ENCODE results near the gene RUNX2. TPM values are rescaled to one million over a fixed set of nuclear protein-coding genes. Genes with fewer than 3 reads are reported as not detected.

Gene RUNX2
- total RNA-seq, 1 experiment from 2014 or later = 3.8 TPM

- ChIA-PET POLR2A (ENCODE audit: unreplicated experiment) (interaction anchor here (0.6 kb wide), 1 partner anchor 175 kb away, joined by 3 read pairs; no protein-coding TSS in a partner anchor), CTCF (no interaction called here)
- no peak overlapping the region for H3K4me3 ChIP-seq (ENCODE audit: low read length)
- H3K27ac ChIP-seq (ENCODE audit: low read length) = no peak overlapping the region
- no peaks in the 10 kb centered on the region for H3K9me3 ChIP-seq (ENCODE audit: low read length)
- TF ChIP-seq CTCF (conservative IDR thresholded peaks at IDR 0.05; ENCODE audit: low read depth, low read length) = no peak
- TF ChIP-seq EZH2 (IDR thresholded peaks at IDR 0.05; ENCODE audit: low read length, unreplicated experiment) = no peak
- TF ChIP-seq EZH2phosphoT487 (IDR thresholded peaks at IDR 0.05; ENCODE audit: borderline replicate concordance, low read length) = no peak
- no peaks in the 10 kb centered on the region for H3F3A ChIP-seq (ENCODE audit: low read length, unreplicated experiment)
- no TSS peak for BruUV-seq (replicated peaks)
- ATAC-seq (no peak), DNase-seq (no peak)
- H3K27me3 ChIP-seq (ENCODE audit: low read length) = no peaks in the 10 kb centered on the region
- intact Hi-C loops (cut with micrococcal nuclease) = loop anchor here (5.0 to 10.0 kb wide), 2 partner anchors 72 to 95 kb away; no protein-coding TSS in a partner anchor
- no peaks in the 10 kb centered on the region for H4K20me1 ChIP-seq (ENCODE audit: low read length)
- no peak overlapping the region for H2AFZ ChIP-seq (ENCODE audit: low read length)
- H3K36me3 ChIP-seq (ENCODE audit: low read depth, low read length) = peaks cover 24% of the 10 kb centered on the region
- 0 out of 2 replicates have a peak, but pooled peaks cover 4% of the 10 kb centered on the region for H3K79me2 ChIP-seq (ENCODE audit: low read length)
- no peaks in the 10 kb centered on the region for H3K9me2 ChIP-seq (replicated peaks; ENCODE audit: low read length)
- no peak overlapping the region for H3K9ac ChIP-seq (ENCODE audit: low read length)
- peaks cover 34% of the 10 kb centered on the region for H3K4me1 ChIP-seq (ENCODE audit: insufficient read depth, low read length)
- H3K4me2 ChIP-seq (ENCODE audit: low read length) = no peak overlapping the region
Observed at GRCh38 chr6:45509426-45509825, 181.3 kb downstream of the RUNX2 start.

GRCh38 chr6:45512717-45513116, 184.6 kb downstream of the RUNX2 start:
- Histone ChIP-seq H3K36me3 (ENCODE audit: low read depth, low read length) (peaks cover 22% of the 10 kb centered on the region), H3K9me2 (replicated peaks; ENCODE audit: low read length) (no peaks in the 10 kb centered on the region), H3F3A (ENCODE audit: low read length, unreplicated experiment) (no peaks in the 10 kb centered on the region), H3K4me1 (ENCODE audit: insufficient read depth, low read length) (peaks cover 3% of the 10 kb centered on the region), H4K20me1 (ENCODE audit: low read length) (no peaks in the 10 kb centered on the region), H3K27ac (ENCODE audit: low read length) (no peak overlapping the region), H2AFZ (ENCODE audit: low read length) (no peak overlapping the region), H3K79me2 (ENCODE audit: low read length) (no peaks in the 10 kb centered on the region), H3K27me3 (ENCODE audit: low read length) (no peaks in the 10 kb centered on the region), H3K4me2 (ENCODE audit: low read length) (no peak overlapping the region), H3K9ac (ENCODE audit: low read length) (no peak overlapping the region), H3K9me3 (ENCODE audit: low read length) (no peaks in the 10 kb centered on the region), H3K4me3 (ENCODE audit: low read length) (no peak overlapping the region)
- CTCF ChIA-PET = no interaction called here
- intact Hi-C loops (cut with micrococcal nuclease) = no loop called here
- TF ChIP-seq EZH2 (IDR thresholded peaks at IDR 0.05; ENCODE audit: low read length, unreplicated experiment) (no peak), EZH2phosphoT487 (IDR thresholded peaks at IDR 0.05; ENCODE audit: borderline replicate concordance, low read length) (no peak), CTCF (conservative IDR thresholded peaks at IDR 0.05; ENCODE audit: low read depth, low read length) (no peak)
- DNase-seq = no peak
- no TSS peak for BruUV-seq (replicated peaks)
- POLR2A ChIA-PET (ENCODE audit: unreplicated experiment) = no interaction called here
- ATAC-seq = no peak

GRCh38 chr6:45513213-45513618, 185.1 kb downstream of the RUNX2 start:
- intact Hi-C loops (cut with micrococcal nuclease) = no loop called here
- Histone ChIP-seq H3K79me2 (ENCODE audit: low read length) (no peaks in the 10 kb centered on the region), H3K36me3 (ENCODE audit: low read depth, low read length) (peaks cover 22% of the 10 kb centered on the region), H2AFZ (ENCODE audit: low read length) (no peak overlapping the region), H3K9me2 (replicated peaks; ENCODE audit: low read length) (no peaks in the 10 kb centered on the region), H3F3A (ENCODE audit: low read length, unreplicated experiment) (no peaks in the 10 kb centered on the region), H3K4me2 (ENCODE audit: low read length) (no peak overlapping the region), H3K4me3 (ENCODE audit: low read length) (no peak overlapping the region), H3K9ac (ENCODE audit: low read length) (no peak overlapping the region), H3K27ac (ENCODE audit: low read length) (no peak overlapping the region), H3K4me1 (ENCODE audit: insufficient read depth, low read length) (no peaks in the 10 kb centered on the region; the same call in 1 of the 2 replicates), H3K9me3 (ENCODE audit: low read length) (no peaks in the 10 kb centered on the region), H4K20me1 (ENCODE audit: low read length) (no peaks in the 10 kb centered on the region), H3K27me3 (ENCODE audit: low read length) (no peaks in the 10 kb centered on the region)
- CTCF ChIA-PET = no interaction called here
- BruUV-seq (replicated peaks) = no TSS peak
- DNase-seq (no peak), ATAC-seq (no peak)
- POLR2A ChIA-PET (ENCODE audit: unreplicated experiment) = no interaction called here
- TF ChIP-seq EZH2phosphoT487 (IDR thresholded peaks at IDR 0.05; ENCODE audit: borderline replicate concordance, low read length) = no peak

Data from PC-3 (cell line).